Activated CD8-positive, alpha-beta memory T cell treated with anti-CD3 and anti-CD28 coated beads for 48 hours (primary cell): Measurements from ENCODE around the gene AARS2.

Experiments used
- DNase-seq, 3 experiments: peaks; one replicate each; pipeline ENCODE4 v3.0.0-alpha.2; 2020; ENCODE audit warnings: low read depth in 2 of 3, low spot score in 2 of 3

AARS2 gene

GRCh38 chr6:44301782-44302564, 11.2 kb downstream of the AARS2 start:
- DNase-seq: no peak

DNA sequence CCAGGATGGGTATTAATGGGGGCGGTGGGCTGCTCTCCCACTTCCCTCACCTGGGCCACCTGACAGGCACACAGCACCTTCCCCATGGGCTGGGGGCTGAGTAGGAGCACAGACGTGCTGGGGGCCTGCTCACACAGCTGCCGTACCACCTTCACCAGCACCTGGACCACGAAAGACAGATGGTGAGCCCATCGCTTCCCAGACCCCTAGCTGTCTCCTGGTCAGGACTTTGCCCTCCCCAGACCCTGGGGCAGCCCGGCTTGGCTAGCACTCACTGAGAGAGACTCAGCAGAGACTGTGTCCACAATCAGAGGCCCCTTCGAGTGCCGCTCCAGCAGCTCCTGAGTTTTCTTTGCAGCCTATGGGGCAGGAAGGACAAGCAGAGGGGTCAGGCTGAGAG, 12.0 kb downstream of the AARS2 start:
- no peak for DNase-seq

- DNase-seq: no peak
Observed at GRCh38 chr6:44300292-44300823, 12.8 kb downstream of the AARS2 start.

DNA sequence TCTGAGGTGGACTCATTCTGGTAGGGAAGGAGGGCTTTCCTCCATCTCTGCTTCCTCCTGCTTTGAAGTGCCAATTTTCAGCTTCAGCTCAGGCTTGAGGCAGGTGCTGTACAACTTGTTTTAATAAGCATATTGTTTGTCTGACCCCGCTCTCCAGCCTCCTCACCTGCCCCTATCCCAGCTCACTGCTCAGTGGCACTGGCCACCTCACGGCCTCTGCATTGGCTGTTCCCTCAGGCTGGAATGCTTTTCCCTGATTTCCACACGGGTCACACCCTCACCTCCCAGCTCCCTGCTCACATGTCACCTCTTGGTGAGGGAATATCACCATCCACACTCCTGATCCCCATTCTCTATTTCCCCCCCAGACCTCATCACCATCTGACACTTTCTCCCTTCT, 14.3 kb downstream of the AARS2 start:
- no peak for DNase-seq

DNA sequence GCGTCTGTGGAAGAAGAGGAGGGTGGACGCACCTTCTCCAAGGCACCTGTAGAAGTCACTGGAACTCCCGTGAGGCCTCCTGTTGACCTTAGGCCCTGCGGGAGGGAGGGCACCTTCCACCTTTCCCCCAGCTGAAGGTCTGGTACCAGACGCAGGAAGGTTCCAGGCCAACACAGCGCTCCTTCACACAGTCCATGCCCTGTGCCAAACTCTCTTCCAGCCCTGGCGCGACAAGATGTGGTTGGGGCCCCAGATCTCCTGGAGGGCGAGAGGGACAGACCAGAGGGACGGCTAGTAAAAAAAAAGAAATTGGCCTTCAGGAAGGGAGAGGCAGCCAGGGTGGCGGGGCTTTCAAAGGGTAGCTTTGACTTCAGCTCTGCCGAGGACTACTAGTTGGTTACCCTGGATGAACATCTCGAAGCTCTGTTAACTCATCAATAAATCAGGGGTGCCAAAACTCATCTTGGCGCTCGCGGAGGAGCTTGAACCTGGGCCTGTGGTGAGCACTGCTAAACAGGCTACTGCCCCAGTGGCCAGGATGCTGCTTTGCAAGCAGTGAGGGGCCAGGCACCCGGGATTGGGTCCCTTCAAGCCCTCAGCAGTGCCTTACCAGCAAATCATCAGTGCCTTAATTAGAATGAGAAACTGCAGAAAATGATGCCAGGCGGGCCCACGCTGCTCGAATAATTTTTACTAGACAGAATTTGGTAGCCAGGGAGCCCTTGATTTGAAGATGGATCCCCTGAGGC, 14.9 kb downstream of the AARS2 start:
- DNase-seq: no peak

DNA sequence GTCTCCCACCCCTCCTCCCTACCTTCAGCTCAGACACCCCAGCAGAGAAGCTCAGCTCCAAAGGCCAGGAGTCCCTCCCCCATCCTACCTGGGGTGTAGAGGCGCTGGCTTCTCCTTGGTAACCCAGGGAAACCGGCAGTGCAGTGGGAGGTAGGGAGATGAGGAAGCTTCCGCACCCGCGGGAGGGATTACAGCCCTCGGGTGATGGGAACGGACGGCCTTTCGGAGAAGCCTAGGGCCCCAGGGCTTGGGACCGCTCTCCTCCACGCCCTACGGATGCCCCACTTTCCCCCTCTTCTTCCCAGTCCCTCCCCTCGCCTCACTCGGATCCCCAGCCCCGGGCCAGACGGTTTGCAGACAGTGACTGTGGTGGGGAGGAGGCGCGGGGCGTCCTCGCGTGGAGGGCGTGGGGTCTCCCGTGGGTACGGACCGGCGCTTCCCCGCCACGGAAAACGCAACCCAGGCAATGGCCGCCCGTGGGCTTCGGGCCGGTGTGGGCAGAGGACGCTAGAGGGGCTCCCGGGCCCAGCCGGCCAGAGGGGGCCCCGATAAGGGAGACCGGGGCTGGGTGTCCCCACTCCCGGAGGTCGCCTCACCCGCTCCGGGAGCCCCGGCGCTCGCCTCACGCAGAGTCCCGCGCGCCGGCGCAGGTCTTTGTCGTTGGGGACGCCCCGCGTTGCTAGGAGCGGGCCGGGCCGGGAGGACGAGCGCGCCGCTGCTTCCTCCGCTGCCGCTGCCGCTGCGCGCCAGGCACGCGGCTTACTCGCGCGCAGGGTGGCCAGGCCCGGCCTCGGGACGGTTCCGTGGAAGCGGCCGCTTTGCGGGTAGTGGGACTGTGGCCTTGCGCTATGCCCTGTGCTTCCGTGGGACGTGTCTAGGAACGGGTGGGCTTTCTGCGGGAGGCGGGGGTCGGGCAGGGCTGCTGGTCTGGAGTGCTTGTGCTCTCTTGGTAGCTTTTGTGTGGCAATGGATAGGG, 15.8 kb downstream of the AARS2 start:
- peak in 1 of 3 experiments; percentile 13 for DNase-seq

DNA sequence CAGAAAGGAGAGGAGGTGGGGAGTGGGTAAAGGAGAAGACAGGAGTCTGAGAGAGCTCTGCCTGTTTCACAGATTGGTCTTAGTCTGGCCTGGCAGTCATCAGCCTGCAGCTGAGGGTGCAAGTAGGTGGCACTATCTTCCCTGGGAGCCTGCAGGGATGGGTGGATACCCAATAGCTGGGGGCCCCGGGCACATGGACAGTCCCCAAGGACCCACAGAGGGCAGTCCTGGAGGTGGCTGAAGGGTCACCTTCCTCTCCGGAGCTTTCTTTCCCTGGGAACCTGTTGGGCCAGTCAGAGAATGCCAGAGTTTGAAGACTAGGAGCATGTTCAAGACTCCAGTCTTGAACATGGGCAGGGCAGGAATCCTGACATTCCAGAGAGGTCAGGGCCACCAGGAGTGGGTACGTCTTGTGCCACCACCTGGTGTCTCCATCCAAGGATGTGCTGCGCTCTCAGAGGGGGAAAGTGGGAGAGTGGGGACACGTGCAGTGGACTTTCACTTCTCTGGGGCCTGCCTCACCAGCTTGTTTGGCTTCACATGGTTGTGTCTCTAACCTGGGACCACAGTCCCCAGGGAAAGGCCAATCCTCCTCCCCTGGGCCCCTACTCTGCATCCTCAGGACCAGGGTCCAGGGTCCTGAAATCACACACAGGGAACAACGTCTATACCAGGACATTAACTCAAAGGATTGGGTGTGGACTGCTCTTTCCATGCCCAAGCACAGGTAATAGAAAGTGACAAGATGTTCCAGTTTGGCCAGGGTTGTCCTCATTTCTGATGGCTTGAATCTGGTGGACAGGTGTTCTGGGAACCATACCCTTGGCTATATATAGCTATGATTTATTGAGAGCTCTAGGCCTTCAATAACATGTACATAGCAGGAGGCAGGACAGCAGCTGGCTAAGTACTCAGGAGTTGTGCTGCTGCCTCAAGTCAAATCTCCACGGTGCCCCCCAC, 18.0 kb downstream of the AARS2 start:
- DNase-seq: no peak

DNA sequence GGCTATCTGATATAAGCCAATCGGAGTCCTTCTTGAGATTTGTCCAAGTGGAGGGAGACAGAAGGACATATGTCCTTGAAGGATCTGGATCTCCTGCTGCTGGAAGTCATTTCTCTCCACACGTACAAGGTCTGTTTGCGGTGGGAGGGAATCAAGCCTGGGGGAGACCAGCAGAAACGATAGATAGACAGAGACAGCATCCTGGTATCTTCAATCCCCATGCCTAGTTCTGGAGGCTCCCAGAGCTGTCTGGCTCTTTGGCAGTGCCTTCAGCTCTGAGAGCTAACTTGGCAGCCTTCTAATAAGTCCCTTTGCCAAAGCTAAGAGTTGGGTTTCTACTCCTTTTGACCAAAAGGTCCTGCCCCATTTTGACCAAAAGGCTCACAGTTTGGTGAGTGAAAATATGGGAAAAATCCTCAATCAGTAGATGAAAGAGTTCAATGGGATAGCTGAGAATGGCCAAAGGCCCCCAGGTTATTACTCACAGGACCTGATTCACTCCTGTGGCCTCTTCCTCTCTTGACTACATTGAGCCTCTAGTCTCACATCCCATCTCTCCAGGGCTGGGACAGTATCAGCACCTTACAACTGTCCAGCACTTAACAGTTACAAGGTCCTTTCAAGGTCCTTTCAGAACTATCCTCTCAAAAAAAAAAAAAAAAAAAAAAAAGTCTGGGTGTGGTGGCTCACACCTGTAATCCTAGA, 20.3 kb downstream of the AARS2 start:
- DNase-seq: no peak

- DNase-seq: no peak
Observed at GRCh38 chr6:44291841-44292240, 21.3 kb downstream of the AARS2 start.

DNA sequence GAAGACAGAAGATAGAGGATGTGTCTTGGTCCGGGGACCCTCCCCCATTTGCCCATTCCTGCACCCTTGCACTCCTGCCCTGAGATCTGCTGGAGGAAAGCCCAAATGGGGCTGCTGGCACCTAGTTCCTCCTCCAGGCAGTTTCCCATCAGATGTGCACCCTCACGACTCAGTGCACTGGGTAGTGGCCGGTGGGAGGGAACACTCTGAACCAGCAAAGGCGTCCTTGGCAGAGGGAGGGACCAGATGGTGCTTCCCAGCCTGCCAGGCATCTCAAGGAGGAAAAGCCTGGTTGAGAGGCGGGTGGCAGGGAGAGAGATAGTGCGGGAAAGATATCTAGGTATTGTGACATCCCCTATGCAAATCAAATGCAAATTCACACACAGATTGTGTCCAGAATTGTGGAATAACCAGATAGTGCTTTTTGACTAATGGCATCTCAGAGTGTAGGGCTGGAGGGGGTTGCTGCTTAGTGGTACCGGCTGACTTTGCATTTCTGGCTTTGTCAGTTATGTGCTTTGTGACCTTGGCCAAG, 23.4 kb downstream of the AARS2 start:
- DNase-seq: no peak

- no peak for DNase-seq
Observed at GRCh38 chr6:44286747-44287146, 26.4 kb downstream of the AARS2 start.

DNA sequence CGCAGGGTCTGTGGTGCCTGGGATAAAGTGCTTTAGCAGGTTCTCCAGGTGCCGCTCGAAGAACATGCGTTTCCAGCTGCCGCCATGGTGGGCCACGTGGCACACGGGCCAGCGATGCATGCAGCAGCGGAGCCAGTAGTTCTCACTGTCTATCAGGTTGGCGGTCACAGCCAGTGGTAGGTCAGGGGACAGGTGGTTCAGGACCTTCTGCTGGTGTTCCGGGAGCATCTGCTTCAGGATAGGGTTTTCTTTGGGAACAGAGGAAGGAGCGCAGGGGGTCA, 26.9 kb downstream of the AARS2 start:
- no peak for DNase-seq

- no peak for DNase-seq
Observed at GRCh38 chr6:44285552-44286284, 27.4 kb downstream of the AARS2 start.

GRCh38 chr6:44284867-44285266, 28.3 kb downstream of the AARS2 start:
- no peak for DNase-seq

DNA sequence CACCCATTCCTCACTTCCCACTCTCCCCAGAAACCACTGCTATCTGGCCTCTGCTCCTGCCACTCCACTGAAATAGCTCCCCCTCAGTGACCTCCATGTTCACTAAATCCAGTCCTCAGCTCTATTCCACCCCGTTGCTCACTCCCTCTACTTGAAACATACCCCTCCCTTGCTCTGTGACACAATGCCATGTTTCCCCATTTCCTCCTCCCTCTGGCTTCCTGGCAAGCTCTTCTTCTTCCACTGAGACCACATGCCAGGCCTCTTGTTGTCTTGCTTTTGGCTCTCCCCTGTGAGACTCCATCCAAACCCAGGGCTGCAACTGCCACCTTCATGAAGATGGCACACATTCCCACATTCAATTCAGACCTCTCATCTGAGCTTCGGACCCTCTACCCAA, 29.0 kb downstream of the AARS2 start:
- no peak for DNase-seq

DNA sequence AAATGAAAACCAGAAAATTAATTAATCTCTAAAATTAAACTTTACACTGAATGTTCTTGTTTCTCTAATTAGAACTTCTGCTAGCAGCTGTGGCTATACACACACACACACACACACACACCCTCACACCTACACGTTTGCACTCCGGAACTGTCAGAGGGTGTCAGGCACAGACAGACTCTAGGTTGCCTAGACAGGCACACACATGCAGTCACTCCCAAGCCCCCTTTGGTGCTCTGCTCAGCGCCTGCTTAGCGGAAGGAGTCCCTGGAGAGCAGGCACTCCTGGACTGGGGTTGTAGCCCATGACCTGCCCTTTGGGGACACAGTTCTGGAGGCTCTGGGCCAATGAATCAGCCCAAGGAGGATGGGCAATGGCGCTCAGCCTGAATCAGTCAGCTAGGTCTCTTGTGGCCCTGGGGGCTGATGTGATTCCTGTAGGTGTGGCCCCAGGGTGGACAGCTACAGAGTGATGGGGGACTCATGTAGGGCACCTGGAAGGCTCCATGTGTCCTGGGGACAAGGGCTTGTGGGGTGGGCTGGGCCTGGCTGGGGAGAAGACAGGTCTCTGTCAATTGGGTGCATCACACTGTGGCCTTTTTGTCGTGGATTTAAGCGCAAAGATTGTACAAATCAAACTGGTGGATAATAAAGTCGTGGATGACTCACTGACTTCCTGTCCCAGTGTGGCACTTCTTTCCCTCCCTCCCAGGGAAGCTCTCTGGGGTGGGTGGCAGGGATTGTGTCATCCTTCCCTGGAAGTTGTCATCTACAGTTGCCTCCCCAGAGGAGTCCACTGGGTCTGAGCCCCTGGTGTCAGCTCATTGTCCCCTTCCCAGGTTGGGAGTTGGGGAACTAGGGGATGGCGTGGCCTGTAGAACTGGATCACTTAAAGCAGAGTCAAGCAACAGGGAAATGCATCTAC, 34.1 kb downstream of the AARS2 start:
- no peak for DNase-seq

DNA sequence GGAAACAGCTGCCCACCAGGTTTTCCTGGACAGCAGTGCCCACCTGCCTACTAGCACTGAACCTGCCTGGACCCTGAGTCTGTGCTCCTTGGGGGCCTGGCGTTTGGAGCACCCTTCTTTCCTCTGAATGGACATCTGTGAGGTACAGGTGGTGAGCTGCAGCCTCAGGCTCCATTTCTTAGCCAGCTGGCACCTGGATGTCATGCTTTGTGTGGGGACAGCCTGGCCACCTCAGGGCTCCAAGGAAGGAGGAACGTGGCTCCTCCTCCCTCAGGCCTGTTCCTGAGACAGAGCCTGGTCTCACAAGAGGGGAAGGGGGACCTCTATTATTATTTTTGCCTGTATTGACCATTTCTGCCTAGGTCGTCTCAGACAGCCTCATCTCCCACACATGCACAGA, 34.8 kb downstream of the AARS2 start:
- no peak for DNase-seq

DNA sequence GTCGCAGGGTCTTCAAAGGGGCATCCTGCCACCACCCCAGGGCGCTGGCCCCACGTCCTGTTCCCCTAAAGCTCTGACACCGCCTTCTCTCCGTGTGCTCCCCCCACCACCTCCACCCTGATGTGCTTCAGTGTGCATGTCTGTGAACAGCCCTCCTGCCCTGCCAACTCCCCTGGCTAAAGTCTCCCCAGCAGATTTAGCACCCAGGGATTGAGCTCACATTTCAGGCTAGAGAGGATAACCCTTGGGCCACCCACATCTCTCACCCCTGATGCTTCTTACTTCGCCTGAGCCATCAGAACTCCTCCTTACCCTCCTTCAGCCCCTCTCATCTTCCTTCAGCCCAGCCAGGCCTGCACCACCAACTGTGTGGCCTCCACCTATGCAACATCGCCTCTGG, 35.4 kb downstream of the AARS2 start:
- DNase-seq: no peak
